Measurements from ENCODE around the gene NEURL1. TPM values are rescaled to one million over a fixed set of nuclear protein-coding genes. Genes with fewer than 3 reads are reported as not detected.

NEURL1 gene
- total RNA-seq, 6 experiments from 2014 or later, result 0.06 to 0.46 (median 0.27) TPM

GRCh38 chr10:103633846-103634245 is 140.3 kb downstream of the NEURL1 start:
- peaks cover 42% of the 10 kb centered on the region for H3K4me1 Mint-ChIP-seq (ENCODE audit: low read depth)
- H3K4me3 Mint-ChIP-seq, result no peak overlapping the region
- DNase-seq, result no peak
- H3K9me3 Mint-ChIP-seq, result no peaks in the 10 kb centered on the region
- TF ChIP-seq CTCF (IDR thresholded peaks at IDR 0.05), result no peak
- no peak overlapping the region; the same call in 1 of the 2 replicates for H3K27ac Mint-ChIP-seq
- peaks cover 4% of the 10 kb centered on the region for H3K27me3 Mint-ChIP-seq (ENCODE audit: insufficient read depth)
- peaks cover 25% of the 10 kb centered on the region for H3K36me3 Mint-ChIP-seq (ENCODE audit: low read depth)

GRCh38 chr10:103635580-103635979 is 142.1 kb downstream of the NEURL1 start:
- Mint-ChIP-seq H3K9me3 (no peaks in the 10 kb centered on the region), H3K36me3 (ENCODE audit: low read depth) (peaks cover 39% of the 10 kb centered on the region), H3K4me1 (ENCODE audit: low read depth) (peaks cover 59% of the 10 kb centered on the region), H3K4me3 (no peak overlapping the region), H3K27me3 (ENCODE audit: insufficient read depth) (peaks cover 2% of the 10 kb centered on the region), H3K27ac (peak overlapping the region; percentile 92; the same call in 1 of the 2 replicates)
- no peak for DNase-seq
- no peak for TF ChIP-seq CTCF (IDR thresholded peaks at IDR 0.05)

- no peak for TF ChIP-seq CTCF (IDR thresholded peaks at IDR 0.05)
- peak overlapping the region; percentile 92 for H3K27ac Mint-ChIP-seq
- no peaks in the 10 kb centered on the region for H3K9me3 Mint-ChIP-seq
- peaks cover 68% of the 10 kb centered on the region for H3K4me1 Mint-ChIP-seq (ENCODE audit: low read depth)
- H3K36me3 Mint-ChIP-seq (ENCODE audit: low read depth), result peaks cover 48% of the 10 kb centered on the region
- no peak for DNase-seq
- peaks cover 2% of the 10 kb centered on the region for H3K27me3 Mint-ChIP-seq (ENCODE audit: insufficient read depth)
- peak overlapping the region; percentile 41; the same call in 1 of the 2 replicates for H3K4me3 Mint-ChIP-seq
Measured at GRCh38 chr10:103636492-103636891, 143.0 kb downstream of the NEURL1 start.

- Mint-ChIP-seq H3K27me3 (ENCODE audit: insufficient read depth) (peaks cover 2% of the 10 kb centered on the region), H3K9me3 (no peaks in the 10 kb centered on the region), H3K4me3 (peak overlapping the region; percentile 78), H3K4me1 (ENCODE audit: low read depth) (peaks cover 72% of the 10 kb centered on the region), H3K27ac (peak overlapping the region; percentile 92), H3K36me3 (ENCODE audit: low read depth) (peaks cover 49% of the 10 kb centered on the region)
- peak; percentile 24 for DNase-seq
- no peak for TF ChIP-seq CTCF (IDR thresholded peaks at IDR 0.05)
Measured at GRCh38 chr10:103637011-103637410, 143.5 kb downstream of the NEURL1 start.

GRCh38 chr10:103637927-103638557 is 144.5 kb downstream of the NEURL1 start:
- Mint-ChIP-seq H3K4me3 (peak overlapping the region; percentile 78), H3K27me3 (ENCODE audit: insufficient read depth) (peaks cover 2% of the 10 kb centered on the region), H3K4me1 (ENCODE audit: low read depth) (peaks cover 82% of the 10 kb centered on the region), H3K27ac (peak overlapping the region; percentile 92), H3K36me3 (ENCODE audit: low read depth) (peaks cover 49% of the 10 kb centered on the region), H3K9me3 (no peaks in the 10 kb centered on the region)
- DNase-seq, result peak; percentile 92
- no peak for TF ChIP-seq CTCF (IDR thresholded peaks at IDR 0.05)
